AG09319 (cell line): ENCODE results near the gene TMEM125.
A peak's percentile ranks its signal among the peaks of the same experiment; 100 is the strongest.

Source experiments
- DNase-seq: peaks from one replicate; pipeline ENCODE4 v3.0.0-alpha.2; 2010; ENCODE audit warnings: low read depth; ENCODE audit errors: extremely low read depth
- CTCF ChIP-seq: IDR thresholded peaks from 2 replicates; pipeline ENCODE4 v1.5.1; 2011; ENCODE audit warnings: low read depth, mild to moderate bottlenecking, inconsistent platforms, low read length, moderate library complexity

The TMEM125 gene

GRCh38 chr1:43269627-43270375, at the start of gene TMEM125:
Gene TMEM125 (plus strand): TSS chr1:43269983. CDS start chr1:43272723, 2,740 bp downstream.
- no peak for DNase-seq
- TF ChIP-seq CTCF = no peak

- no peak for DNase-seq
- TF ChIP-seq CTCF = no peak
These were observed 48.6 kb upstream of the TMEM125 start for GRCh38 chr1:43220905-43221778.

GRCh38 chr1:43221797-43222196, 48.0 kb upstream of the TMEM125 start:
- no peak for TF ChIP-seq CTCF
- DNase-seq = no peak

GRCh38 chr1:43222879-43223278, 46.9 kb upstream of the TMEM125 start:
- DNase-seq = no peak
- no peak for TF ChIP-seq CTCF

- DNase-seq = no peak
- no peak; the same call in 1 of the 2 replicates for TF ChIP-seq CTCF
These were observed 44.6 kb upstream of the TMEM125 start for GRCh38 chr1:43225168-43225567.

- TF ChIP-seq CTCF = peak; percentile 94
- DNase-seq = no peak
These were observed 42.5 kb upstream of the TMEM125 start for GRCh38 chr1:43227143-43227764.
